Gastrocnemius medialis (tissue), 4 donors: ENCODE measurements around the gene MTIF3.

ENCODE experiments used
- POLR2A ChIP-seq, 2 donors: fragments of 450-650 bp; IDR thresholded peaks; one replicate each; pipeline ENCODE4 v1.6.1; 2017; ENCODE audit warnings: antibody characterized with exemption in 2 of 2, mild to moderate bottlenecking in 2 of 2, moderate library complexity in 2 of 2
- TF ChIP-seq, protein P1 (sequence below), 5 experiments: fragments of 450-650 bp in 3 of 5; fragments of 200-600 bp in 2 of 5; sonication (generic) in 2 of 5; IDR thresholded peaks in 4 of 5; conservative IDR thresholded peaks in 1 of 5; 1 replicate in 4 of 5; 2 replicates in 1 of 5; pipeline ENCODE4 v1.5.1; 2016 to 2019; ENCODE audit warnings: antibody characterized with exemption in 5 of 5, mild to moderate bottlenecking in 3 of 5, moderate library complexity in 3 of 5

DNA sequence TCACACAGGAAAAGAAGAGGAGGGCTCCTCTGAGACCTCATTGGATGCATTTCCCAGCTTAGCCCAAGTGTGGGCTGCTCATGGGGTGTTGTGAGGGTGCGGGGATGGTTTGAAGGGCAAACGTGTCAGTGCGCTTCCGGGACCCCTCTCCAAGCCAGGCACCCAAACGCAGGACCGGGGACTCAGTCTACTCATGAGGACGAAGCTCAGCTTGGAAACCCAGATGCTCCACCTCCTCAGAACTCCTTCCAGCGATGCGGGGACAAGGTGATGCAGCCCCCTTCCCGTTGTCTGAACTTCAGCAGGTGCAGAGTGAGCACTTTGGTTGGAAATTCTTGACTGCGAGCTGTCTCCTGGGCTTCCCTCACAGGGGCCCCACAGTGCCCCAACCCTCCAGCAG lies 33.1 kb upstream of the MTIF3 start:
- TF ChIP-seq, protein P1, sequence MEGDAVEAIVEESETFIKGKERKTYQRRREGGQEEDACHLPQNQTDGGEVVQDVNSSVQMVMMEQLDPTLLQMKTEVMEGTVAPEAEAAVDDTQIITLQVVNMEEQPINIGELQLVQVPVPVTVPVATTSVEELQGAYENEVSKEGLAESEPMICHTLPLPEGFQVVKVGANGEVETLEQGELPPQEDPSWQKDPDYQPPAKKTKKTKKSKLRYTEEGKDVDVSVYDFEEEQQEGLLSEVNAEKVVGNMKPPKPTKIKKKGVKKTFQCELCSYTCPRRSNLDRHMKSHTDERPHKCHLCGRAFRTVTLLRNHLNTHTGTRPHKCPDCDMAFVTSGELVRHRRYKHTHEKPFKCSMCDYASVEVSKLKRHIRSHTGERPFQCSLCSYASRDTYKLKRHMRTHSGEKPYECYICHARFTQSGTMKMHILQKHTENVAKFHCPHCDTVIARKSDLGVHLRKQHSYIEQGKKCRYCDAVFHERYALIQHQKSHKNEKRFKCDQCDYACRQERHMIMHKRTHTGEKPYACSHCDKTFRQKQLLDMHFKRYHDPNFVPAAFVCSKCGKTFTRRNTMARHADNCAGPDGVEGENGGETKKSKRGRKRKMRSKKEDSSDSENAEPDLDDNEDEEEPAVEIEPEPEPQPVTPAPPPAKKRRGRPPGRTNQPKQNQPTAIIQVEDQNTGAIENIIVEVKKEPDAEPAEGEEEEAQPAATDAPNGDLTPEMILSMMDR (IDR thresholded peaks at IDR 0.05 in 4 of 5, conservative IDR thresholded peaks at IDR 0.05 in 1 of 5) = no peak
- TF ChIP-seq POLR2A (IDR thresholded peaks at IDR 0.05) = no peak
